ENCODE results near the gene FOXP1. TPM values are rescaled to one million over a fixed set of nuclear protein-coding genes. Genes with fewer than 3 reads are reported as not detected.

FOXP1 gene
- polyA plus RNA-seq, 1 donor (not counting 4 experiments of a cell fraction or from before 2014, with no cell fraction given) = 14.6 TPM

GRCh38 chr3:71217640-71218222 is 365.8 kb downstream of the FOXP1 start:
- H3K79me2 ChIP-seq (ENCODE audit: control insufficient read depth, insufficient read depth, low read length) = no peaks in the 10 kb centered on the region
- H2AFZ ChIP-seq (ENCODE audit: control insufficient read depth, low read length) = no peak overlapping the region
- dilution Hi-C loops (cut with MboI; ENCODE audit: extremely low pct_ligation_motif_present, low sequenced_read_pairs) = no loop called here
- no peaks in the 10 kb centered on the region for H3K4me1 ChIP-seq (ENCODE audit: control insufficient read depth, extremely low read depth, insufficient read depth, low read length)
- no peak overlapping the region for H3K27ac ChIP-seq (ENCODE audit: control insufficient read depth, insufficient read depth, low read length)
- H3K4me3 ChIP-seq (ENCODE audit: control insufficient read depth in 2 of 3, extremely low read depth in 1 of 3, insufficient read depth in 2 of 3, low read depth in 1 of 3, low read length in 3 of 3) = no peak overlapping the region
- H3K36me3 ChIP-seq (ENCODE audit: control insufficient read depth in 2 of 2, extremely low read depth in 1 of 2, insufficient read depth in 2 of 2, low read length in 2 of 2) = no peaks in the 10 kb centered on the region
- DNase-seq (ENCODE audit: low read depth, low spot score) (no peak), FAIRE-seq (no peak)
- no peaks in the 10 kb centered on the region for H3K27me3 ChIP-seq (ENCODE audit: control insufficient read depth, extremely low read depth, insufficient read depth, low read length)
- H3K4me2 ChIP-seq (ENCODE audit: control insufficient read depth, extremely low read depth, insufficient read depth, low read depth, low read length) = no peak overlapping the region
- H3K9me3 ChIP-seq (ENCODE audit: control insufficient read depth, low read depth, low read length) = no peaks in the 10 kb centered on the region
- no peaks in the 10 kb centered on the region for H3K9me1 ChIP-seq (ENCODE audit: control insufficient read depth, extremely low read depth, insufficient read depth, low read length)
- no peaks in the 10 kb centered on the region for H4K20me1 ChIP-seq (ENCODE audit: control insufficient read depth, extremely low read depth, insufficient read depth, low read length)
- no peak overlapping the region for H3K9ac ChIP-seq (ENCODE audit: control insufficient read depth, extremely low read depth, insufficient read depth, low read length)
- no peak for TF ChIP-seq EZH2 (IDR thresholded peaks at IDR 0.05; ENCODE audit: low read length)
- TF ChIP-seq, protein P1, sequence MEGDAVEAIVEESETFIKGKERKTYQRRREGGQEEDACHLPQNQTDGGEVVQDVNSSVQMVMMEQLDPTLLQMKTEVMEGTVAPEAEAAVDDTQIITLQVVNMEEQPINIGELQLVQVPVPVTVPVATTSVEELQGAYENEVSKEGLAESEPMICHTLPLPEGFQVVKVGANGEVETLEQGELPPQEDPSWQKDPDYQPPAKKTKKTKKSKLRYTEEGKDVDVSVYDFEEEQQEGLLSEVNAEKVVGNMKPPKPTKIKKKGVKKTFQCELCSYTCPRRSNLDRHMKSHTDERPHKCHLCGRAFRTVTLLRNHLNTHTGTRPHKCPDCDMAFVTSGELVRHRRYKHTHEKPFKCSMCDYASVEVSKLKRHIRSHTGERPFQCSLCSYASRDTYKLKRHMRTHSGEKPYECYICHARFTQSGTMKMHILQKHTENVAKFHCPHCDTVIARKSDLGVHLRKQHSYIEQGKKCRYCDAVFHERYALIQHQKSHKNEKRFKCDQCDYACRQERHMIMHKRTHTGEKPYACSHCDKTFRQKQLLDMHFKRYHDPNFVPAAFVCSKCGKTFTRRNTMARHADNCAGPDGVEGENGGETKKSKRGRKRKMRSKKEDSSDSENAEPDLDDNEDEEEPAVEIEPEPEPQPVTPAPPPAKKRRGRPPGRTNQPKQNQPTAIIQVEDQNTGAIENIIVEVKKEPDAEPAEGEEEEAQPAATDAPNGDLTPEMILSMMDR (optimal IDR thresholded peaks at IDR 0.05 in 1 of 3, IDR thresholded peaks at IDR 0.05 in 1 of 3, conservative IDR thresholded peaks at IDR 0.05 in 1 of 3; ENCODE audit: extremely low read depth in 1 of 3, insufficient read depth in 2 of 3, low read length in 3 of 3) = no peak

GRCh38 chr3:71215351-71215750 is 368.2 kb downstream of the FOXP1 start:
- TF ChIP-seq EZH2 (IDR thresholded peaks at IDR 0.05; ENCODE audit: low read length) = no peak
- TF ChIP-seq, protein P1 (optimal IDR thresholded peaks at IDR 0.05 in 1 of 3, IDR thresholded peaks at IDR 0.05 in 1 of 3, conservative IDR thresholded peaks at IDR 0.05 in 1 of 3; ENCODE audit: extremely low read depth in 1 of 3, insufficient read depth in 2 of 3, low read length in 3 of 3) = no peak
- Histone ChIP-seq H3K4me2 (ENCODE audit: control insufficient read depth, extremely low read depth, insufficient read depth, low read depth, low read length) (no peak overlapping the region), H3K9me3 (ENCODE audit: control insufficient read depth, low read depth, low read length) (no peaks in the 10 kb centered on the region), H3K36me3 (ENCODE audit: control insufficient read depth in 2 of 2, extremely low read depth in 1 of 2, insufficient read depth in 2 of 2, low read length in 2 of 2) (no peaks in the 10 kb centered on the region), H3K9ac (ENCODE audit: control insufficient read depth, extremely low read depth, insufficient read depth, low read length) (no peak overlapping the region), H3K79me2 (ENCODE audit: control insufficient read depth, insufficient read depth, low read length) (no peaks in the 10 kb centered on the region), H3K4me1 (ENCODE audit: control insufficient read depth, extremely low read depth, insufficient read depth, low read length) (no peaks in the 10 kb centered on the region), H3K27me3 (ENCODE audit: control insufficient read depth, extremely low read depth, insufficient read depth, low read length) (no peaks in the 10 kb centered on the region), H3K4me3 (ENCODE audit: control insufficient read depth in 2 of 3, extremely low read depth in 1 of 3, insufficient read depth in 2 of 3, low read depth in 1 of 3, low read length in 3 of 3) (no peak overlapping the region), H4K20me1 (ENCODE audit: control insufficient read depth, extremely low read depth, insufficient read depth, low read length) (no peaks in the 10 kb centered on the region), H3K27ac (ENCODE audit: control insufficient read depth, insufficient read depth, low read length) (no peak overlapping the region), H3K9me1 (ENCODE audit: control insufficient read depth, extremely low read depth, insufficient read depth, low read length) (no peaks in the 10 kb centered on the region), H2AFZ (ENCODE audit: control insufficient read depth, low read length) (no peak overlapping the region)
- dilution Hi-C loops (cut with MboI; ENCODE audit: extremely low pct_ligation_motif_present, low sequenced_read_pairs) = no loop called here
- DNase-seq (ENCODE audit: low read depth, low spot score) (no peak), FAIRE-seq (no peak)

Data from keratinocyte (primary cell).